ENCODE results near the gene TXNDC16. TPM values are rescaled to one million over a fixed set of nuclear protein-coding genes. Genes with fewer than 3 reads are reported as not detected.
"Not testable (repeated sequence)": the region's sequence is repeated elsewhere in the genome, so short reads cannot be mapped to it uniquely, and the experiment has no call there.

TXNDC16 gene, protein sequence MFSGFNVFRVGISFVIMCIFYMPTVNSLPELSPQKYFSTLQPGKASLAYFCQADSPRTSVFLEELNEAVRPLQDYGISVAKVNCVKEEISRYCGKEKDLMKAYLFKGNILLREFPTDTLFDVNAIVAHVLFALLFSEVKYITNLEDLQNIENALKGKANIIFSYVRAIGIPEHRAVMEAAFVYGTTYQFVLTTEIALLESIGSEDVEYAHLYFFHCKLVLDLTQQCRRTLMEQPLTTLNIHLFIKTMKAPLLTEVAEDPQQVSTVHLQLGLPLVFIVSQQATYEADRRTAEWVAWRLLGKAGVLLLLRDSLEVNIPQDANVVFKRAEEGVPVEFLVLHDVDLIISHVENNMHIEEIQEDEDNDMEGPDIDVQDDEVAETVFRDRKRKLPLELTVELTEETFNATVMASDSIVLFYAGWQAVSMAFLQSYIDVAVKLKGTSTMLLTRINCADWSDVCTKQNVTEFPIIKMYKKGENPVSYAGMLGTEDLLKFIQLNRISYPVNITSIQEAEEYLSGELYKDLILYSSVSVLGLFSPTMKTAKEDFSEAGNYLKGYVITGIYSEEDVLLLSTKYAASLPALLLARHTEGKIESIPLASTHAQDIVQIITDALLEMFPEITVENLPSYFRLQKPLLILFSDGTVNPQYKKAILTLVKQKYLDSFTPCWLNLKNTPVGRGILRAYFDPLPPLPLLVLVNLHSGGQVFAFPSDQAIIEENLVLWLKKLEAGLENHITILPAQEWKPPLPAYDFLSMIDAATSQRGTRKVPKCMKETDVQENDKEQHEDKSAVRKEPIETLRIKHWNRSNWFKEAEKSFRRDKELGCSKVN
- 77.9 TPM for total RNA-seq

GRCh38 chr14:52552063-52552988 lies at the start of gene TXNDC16, which contains the start of gene GPR137C:
Gene TXNDC16 (minus strand): TSS chr14:52552505. CDS start chr14:52543557, 8,948 bp downstream.
Gene GPR137C (plus strand): TSS chr14:52552836. CDS start chr14:52553148, 312 bp downstream.
- DNase-seq (ENCODE audit: low spot score in 2 of 2) (peak; percentile 97 to 98), FAIRE-seq (peak; percentile 98)

DNA sequence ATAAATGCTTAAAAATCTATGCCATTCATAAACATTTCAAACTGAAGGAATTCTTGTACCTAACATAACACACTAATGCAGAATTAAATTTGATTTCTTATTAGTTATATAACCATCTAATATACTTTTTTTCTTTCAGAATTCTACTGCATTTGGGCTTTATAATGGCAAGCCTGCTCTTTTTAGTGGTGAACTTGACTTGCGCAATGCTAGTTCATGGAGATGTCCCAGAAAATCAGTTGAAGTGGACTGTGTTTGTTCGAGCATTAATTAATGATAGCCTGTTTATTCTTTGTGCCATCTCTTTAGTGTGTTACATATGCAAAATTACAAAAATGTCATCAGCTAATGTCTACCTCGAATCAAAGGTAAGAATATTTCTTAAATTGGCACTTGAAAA lies 47.7 kb upstream of the TXNDC16 start:
- FAIRE-seq (no peak), DNase-seq (ENCODE audit: low spot score in 2 of 2) (no peak)

GRCh38 chr14:52598568-52598967 lies 46.3 kb upstream of the TXNDC16 start:
- DNase-seq (ENCODE audit: low spot score in 2 of 2) (no peak), FAIRE-seq (no peak)

- no peak for FAIRE-seq
- no peak for DNase-seq (ENCODE audit: low spot score in 2 of 2)
Measured at GRCh38 chr14:52596861-52597260, 44.6 kb upstream of the TXNDC16 start.

GRCh38 chr14:52596320-52596719 lies 44.0 kb upstream of the TXNDC16 start:
- no peak for FAIRE-seq
- DNase-seq (ENCODE audit: low spot score in 2 of 2) = no peak

GRCh38 chr14:52590318-52590717 lies 38.0 kb upstream of the TXNDC16 start:
- DNase-seq (ENCODE audit: low spot score in 2 of 2) (no peak), FAIRE-seq (no peak)

- no peak for DNase-seq (ENCODE audit: low spot score in 2 of 2)
- FAIRE-seq = no peak
Measured at GRCh38 chr14:52589646-52590045, 37.3 kb upstream of the TXNDC16 start.

DNA sequence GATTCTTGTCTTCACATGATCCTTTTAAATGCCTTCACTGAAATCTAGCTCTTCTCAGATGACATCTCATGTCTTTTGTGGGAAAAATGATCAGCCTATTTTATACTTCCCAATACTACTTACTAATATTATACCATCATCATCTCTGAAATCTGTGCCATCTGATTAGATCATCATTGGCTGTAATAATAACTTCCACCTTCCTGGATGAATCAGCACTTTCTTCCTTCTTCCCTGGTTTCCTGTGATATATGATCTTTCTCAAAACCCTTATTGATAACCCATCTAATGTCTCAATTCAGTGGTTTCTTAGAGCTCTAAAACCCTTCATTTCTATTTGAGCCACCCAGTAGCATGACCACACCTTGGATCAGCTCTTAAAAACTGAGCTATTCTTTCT lies 31.2 kb upstream of the TXNDC16 start:
- FAIRE-seq = no peak
- no peak for DNase-seq (ENCODE audit: low spot score in 2 of 2)

- no peak for FAIRE-seq
- DNase-seq (ENCODE audit: low spot score in 2 of 2) = no peak
Measured at GRCh38 chr14:52575858-52576257, 23.6 kb upstream of the TXNDC16 start.

DNA sequence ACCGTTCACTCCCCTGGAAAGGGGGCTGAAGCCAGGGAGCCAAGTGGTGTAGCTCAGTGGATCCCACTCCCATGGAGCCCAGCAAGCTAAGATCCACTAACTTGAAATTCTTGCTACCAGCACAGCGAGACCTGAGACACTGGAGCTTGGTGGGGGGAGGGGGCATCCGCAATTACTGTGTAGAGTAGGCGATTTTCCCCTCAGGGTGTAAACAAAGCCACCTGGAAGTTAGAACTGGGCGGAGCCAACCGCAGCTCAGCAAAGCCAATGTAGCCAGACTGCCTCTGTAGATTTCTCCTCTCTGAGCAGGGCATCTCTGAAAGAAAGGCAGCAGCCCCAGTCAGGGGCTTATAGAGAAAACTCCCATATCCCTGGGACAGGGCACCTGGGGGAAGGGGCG lies 16.1 kb upstream of the TXNDC16 start:
- not testable (repeated sequence) for FAIRE-seq; DNase-seq (ENCODE audit: low spot score in 2 of 2)

GRCh38 chr14:52563120-52563519 lies 10.8 kb upstream of the TXNDC16 start:
- FAIRE-seq (no peak), DNase-seq (ENCODE audit: low spot score in 2 of 2) (no peak)

DNA sequence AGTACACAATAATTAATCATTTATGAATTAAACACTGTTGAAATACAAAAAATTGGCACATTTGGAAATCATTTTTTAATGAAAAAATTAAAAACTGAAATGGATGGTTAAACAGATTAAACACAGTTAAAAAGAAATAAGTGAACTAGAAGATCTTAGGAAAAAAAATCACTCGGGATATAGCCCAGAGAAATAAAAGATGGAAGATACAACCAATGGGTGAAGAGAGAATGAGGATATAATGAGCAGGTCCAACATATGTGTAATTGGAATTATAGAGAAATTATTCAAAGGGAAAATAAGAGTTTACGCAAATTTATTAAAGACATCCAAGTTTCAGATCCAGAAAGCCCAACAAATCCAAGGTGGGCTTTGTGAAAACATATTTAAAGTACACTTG lies 6.4 kb upstream of the TXNDC16 start:
- DNase-seq (ENCODE audit: low spot score in 2 of 2) (no peak), FAIRE-seq (peak; percentile 65)

DNA sequence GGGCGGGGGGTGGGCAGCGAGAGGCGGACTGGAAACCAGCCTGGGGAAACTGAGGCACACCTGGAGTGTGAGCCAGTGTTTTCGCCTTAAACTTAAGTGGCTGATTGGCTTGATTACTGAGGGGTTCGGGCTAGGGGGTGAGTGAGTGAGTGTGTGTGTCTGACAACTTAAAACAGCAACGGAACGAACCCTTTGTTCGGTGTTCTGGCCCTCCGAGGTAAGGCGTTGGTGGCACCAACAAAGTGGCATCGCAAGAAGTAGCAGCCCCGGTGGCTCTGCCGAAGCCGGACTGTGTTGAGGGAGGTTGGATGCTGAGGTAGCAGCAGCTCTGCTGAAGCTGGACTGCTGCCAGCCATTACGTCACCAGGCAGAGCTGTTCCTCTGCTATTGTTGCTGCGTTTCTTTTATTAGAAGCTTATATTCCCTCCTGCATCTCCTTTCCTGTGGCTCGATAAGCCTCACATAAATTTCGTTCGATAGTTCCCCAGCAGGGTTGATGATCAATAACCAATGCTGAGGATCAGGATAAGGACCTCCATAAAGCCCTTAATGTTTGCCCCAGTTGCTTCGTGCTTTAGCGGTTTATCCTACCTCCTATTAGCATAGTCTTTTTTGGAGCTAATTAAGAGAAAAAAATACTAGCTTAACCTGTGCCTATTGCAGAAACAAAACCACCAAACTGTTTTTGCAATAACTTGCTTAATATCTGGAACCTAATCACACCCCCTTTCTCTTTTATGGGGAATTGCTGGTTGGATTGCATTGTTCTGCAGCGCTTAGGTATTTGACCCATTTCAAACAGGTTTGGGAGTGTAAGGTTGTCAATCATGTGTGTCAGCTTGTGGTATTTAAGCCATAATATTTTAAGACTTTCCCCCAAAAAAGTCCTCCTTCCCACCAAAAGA lies 1.6 kb upstream of the TXNDC16 start:
- peak; percentile 51 to 57 for DNase-seq (ENCODE audit: low spot score in 2 of 2)
- no peak for FAIRE-seq

- no peak for FAIRE-seq
- DNase-seq (ENCODE audit: low spot score in 2 of 2) = peak in 1 of 2 donors; percentile 28
Measured at GRCh38 chr14:52553002-52553670, 831 bp upstream of the TXNDC16 start.

- FAIRE-seq (no peak), DNase-seq (ENCODE audit: low spot score in 2 of 2) (peak in 1 of 2 donors; percentile 10)
Measured at GRCh38 chr14:52551696-52552062, 626 bp downstream of the TXNDC16 start.

- FAIRE-seq (no peak), DNase-seq (ENCODE audit: low spot score in 2 of 2) (no peak)
Measured at GRCh38 chr14:52551205-52551604, 1.1 kb downstream of the TXNDC16 start.

- FAIRE-seq (no peak), DNase-seq (ENCODE audit: low spot score in 2 of 2) (no peak)
Measured at GRCh38 chr14:52550661-52551060, 1.6 kb downstream of the TXNDC16 start.

DNA sequence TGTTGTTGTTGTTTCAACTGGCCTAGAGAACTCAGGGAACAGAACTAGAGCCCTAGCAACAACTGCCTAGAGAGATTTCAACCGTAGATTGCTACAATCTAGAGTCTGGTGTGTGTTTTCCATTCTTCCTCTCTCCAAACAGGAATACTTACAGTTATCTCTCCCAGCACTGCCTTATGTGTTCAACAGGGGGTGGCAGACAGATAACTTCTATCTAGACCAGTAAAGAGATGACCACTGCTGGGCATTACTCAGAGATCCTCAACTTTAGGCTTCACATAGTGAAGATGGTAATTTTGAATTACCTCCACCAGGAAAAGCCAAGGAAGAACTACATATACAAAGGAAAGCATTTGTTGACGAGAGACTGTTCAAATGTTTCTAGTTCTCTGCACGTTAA lies 4.8 kb downstream of the TXNDC16 start:
- no peak for FAIRE-seq

DNA sequence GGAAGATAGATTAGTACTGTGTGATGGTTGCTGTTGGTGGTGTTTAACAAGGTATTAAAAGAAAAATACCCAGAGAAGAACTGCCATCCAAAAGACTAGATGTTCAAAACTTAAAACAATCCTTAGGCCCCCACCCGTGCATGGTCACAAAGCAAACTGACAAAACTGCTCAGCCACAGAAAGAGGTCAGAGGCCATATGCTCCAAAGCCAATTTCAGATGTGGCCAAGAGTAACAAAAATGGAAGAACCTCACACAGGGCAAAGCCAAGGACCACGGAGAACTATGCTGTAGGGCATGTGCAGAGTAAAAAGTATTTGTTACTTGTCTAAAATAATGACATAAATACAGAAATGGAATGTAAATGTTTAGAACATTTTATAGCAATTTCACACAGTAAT lies 5.3 kb downstream of the TXNDC16 start:
- FAIRE-seq (no peak), DNase-seq (ENCODE audit: low spot score in 2 of 2) (no peak)

More for the DNA sequence above, 4.8 kb downstream of the TXNDC16 start:
- no peak for DNase-seq (ENCODE audit: low spot score in 2 of 2)

Measured in frontal cortex (tissue), 4 donors.